ENCODE results near the gene NRXN3.

NRXN3 gene

DNA sequence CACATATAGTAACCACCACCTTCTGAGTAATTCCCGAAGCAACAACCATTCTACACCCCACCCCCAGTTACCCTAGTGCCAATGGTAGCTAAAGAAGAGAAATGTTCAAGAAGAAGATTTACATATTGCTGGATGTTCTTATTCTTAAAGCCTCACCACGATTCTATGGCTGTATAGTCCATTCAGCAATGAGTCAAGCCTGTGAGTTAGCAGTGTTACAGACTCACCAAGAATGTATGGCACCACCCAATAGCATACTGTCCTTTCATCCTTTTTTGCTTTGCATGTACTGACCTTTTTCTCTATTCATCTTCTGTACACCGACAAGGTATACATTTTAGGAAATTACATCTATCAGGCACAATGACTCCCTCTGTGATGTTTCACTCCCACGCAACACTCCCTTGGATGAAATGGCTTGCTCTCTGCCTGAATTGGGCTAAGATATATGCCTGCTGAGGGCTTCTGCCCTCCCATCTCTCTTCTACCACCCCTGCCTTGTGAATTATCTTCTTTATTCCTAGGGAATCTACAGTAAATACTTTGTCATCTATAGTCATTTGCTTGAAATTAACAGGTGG is 1095.3 kb downstream of the NRXN3 start:
- Histone ChIP-seq H3K36me3 (ENCODE audit: insufficient read depth, low read length) (no peaks in the 10 kb centered on the region), H3K27ac (ENCODE audit: low read depth, low read length, poor library complexity, severe bottlenecking) (no peak overlapping the region), H3F3A (ENCODE audit: insufficient read depth, low read length) (no peaks in the 10 kb centered on the region), H3K27me3 (ENCODE audit: insufficient read depth, low read length) (no peaks in the 10 kb centered on the region), H2AFZ (ENCODE audit: low read length) (no peak overlapping the region), H3K4me1 (ENCODE audit: insufficient read depth, low read length, severe bottlenecking) (no peaks in the 10 kb centered on the region), H3K9ac (ENCODE audit: low read length) (no peak overlapping the region), H3K4me2 (ENCODE audit: low read length) (no peak overlapping the region), H4K20me1 (ENCODE audit: insufficient read depth, low read length) (no peaks in the 10 kb centered on the region), H3K4me3 (ENCODE audit: low read depth, low read length, poor library complexity, severe bottlenecking) (no peak overlapping the region), H3K79me2 (ENCODE audit: insufficient read depth, low read length) (no peaks in the 10 kb centered on the region), H3K9me2 (ENCODE audit: low read depth, low read length) (no peaks in the 10 kb centered on the region), H3K9me3 (ENCODE audit: low read length) (no peaks in the 10 kb centered on the region)
- TF ChIP-seq, protein P1, sequence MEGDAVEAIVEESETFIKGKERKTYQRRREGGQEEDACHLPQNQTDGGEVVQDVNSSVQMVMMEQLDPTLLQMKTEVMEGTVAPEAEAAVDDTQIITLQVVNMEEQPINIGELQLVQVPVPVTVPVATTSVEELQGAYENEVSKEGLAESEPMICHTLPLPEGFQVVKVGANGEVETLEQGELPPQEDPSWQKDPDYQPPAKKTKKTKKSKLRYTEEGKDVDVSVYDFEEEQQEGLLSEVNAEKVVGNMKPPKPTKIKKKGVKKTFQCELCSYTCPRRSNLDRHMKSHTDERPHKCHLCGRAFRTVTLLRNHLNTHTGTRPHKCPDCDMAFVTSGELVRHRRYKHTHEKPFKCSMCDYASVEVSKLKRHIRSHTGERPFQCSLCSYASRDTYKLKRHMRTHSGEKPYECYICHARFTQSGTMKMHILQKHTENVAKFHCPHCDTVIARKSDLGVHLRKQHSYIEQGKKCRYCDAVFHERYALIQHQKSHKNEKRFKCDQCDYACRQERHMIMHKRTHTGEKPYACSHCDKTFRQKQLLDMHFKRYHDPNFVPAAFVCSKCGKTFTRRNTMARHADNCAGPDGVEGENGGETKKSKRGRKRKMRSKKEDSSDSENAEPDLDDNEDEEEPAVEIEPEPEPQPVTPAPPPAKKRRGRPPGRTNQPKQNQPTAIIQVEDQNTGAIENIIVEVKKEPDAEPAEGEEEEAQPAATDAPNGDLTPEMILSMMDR (IDR thresholded peaks at IDR 0.05; ENCODE audit: low read length): no peak
- no peak for TF ChIP-seq EZH2 (IDR thresholded peaks at IDR 0.05; ENCODE audit: borderline replicate concordance, low read length)

DNA sequence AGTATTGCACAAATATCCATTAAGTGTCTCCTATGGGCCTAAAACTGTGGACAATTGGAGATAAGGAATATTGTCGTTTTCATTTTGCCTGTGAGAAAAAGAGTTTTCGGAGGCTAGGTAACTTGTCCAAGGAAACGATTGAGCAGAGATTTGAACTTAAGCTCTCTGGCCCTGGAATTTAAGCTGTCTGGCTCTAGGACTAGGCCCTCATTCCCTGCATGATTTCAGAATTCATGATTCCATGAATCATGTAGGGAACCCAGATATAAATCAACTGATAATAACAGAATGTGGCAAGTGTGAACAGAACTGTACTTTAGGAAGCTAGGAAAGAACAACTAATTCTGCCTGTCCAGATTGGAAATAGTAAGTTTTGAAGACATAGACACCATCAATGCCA is 1100.2 kb downstream of the NRXN3 start:
- Histone ChIP-seq H3K27me3 (ENCODE audit: insufficient read depth, low read length) (no peaks in the 10 kb centered on the region), H3K79me2 (ENCODE audit: insufficient read depth, low read length) (no peaks in the 10 kb centered on the region), H3F3A (ENCODE audit: insufficient read depth, low read length) (no peaks in the 10 kb centered on the region), H2AFZ (ENCODE audit: low read length) (no peak overlapping the region), H3K4me3 (ENCODE audit: low read depth, low read length, poor library complexity, severe bottlenecking) (no peak overlapping the region), H3K9me3 (ENCODE audit: low read length) (no peaks in the 10 kb centered on the region), H3K4me1 (ENCODE audit: insufficient read depth, low read length, severe bottlenecking) (no peaks in the 10 kb centered on the region), H3K4me2 (ENCODE audit: low read length) (no peak overlapping the region), H4K20me1 (ENCODE audit: insufficient read depth, low read length) (no peaks in the 10 kb centered on the region), H3K27ac (ENCODE audit: low read depth, low read length, poor library complexity, severe bottlenecking) (no peak overlapping the region), H3K9ac (ENCODE audit: low read length) (no peak overlapping the region), H3K36me3 (ENCODE audit: insufficient read depth, low read length) (no peaks in the 10 kb centered on the region), H3K9me2 (ENCODE audit: low read depth, low read length) (no peaks in the 10 kb centered on the region)
- no peak for TF ChIP-seq EZH2 (IDR thresholded peaks at IDR 0.05; ENCODE audit: borderline replicate concordance, low read length)
- TF ChIP-seq, protein P1 (IDR thresholded peaks at IDR 0.05; ENCODE audit: low read length): no peak

DNA sequence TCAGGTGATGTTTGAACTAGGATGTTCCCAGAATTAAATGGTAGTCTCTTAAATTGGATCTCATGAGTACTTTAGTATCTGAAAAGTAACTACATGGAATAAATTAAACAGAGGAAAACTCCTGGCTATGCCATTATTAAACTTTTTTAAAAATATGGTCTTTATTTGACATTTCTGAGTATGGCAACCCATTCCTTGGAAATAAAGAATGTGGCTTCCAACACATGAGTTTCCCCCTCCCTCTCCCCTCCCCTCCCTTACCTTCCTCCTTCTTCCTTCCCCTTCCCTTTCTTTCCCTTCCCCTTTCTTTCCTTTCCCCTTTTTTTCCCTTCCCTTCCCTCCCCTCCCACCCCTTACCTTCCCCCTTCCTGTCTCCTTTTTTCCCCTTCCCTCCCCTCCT is 1100.9 kb downstream of the NRXN3 start:
- Histone ChIP-seq H3K9me2 (ENCODE audit: low read depth, low read length) (no peaks in the 10 kb centered on the region), H3K4me1 (ENCODE audit: insufficient read depth, low read length, severe bottlenecking) (no peaks in the 10 kb centered on the region), H2AFZ (ENCODE audit: low read length) (no peak overlapping the region), H3F3A (ENCODE audit: insufficient read depth, low read length) (no peaks in the 10 kb centered on the region), H3K27ac (ENCODE audit: low read depth, low read length, poor library complexity, severe bottlenecking) (no peak overlapping the region), H3K9me3 (ENCODE audit: low read length) (no peaks in the 10 kb centered on the region), H3K4me3 (ENCODE audit: low read depth, low read length, poor library complexity, severe bottlenecking) (no peak overlapping the region), H3K9ac (ENCODE audit: low read length) (no peak overlapping the region), H3K36me3 (ENCODE audit: insufficient read depth, low read length) (no peaks in the 10 kb centered on the region), H3K79me2 (ENCODE audit: insufficient read depth, low read length) (no peaks in the 10 kb centered on the region), H3K27me3 (ENCODE audit: insufficient read depth, low read length) (no peaks in the 10 kb centered on the region), H4K20me1 (ENCODE audit: insufficient read depth, low read length) (no peaks in the 10 kb centered on the region), H3K4me2 (ENCODE audit: low read length) (no peak overlapping the region)
- TF ChIP-seq, protein P1 (IDR thresholded peaks at IDR 0.05; ENCODE audit: low read length): no peak
- no peak for TF ChIP-seq EZH2 (IDR thresholded peaks at IDR 0.05; ENCODE audit: borderline replicate concordance, low read length)

Measured in OCI-LY1 (cell line).